ENCODE results near the gene C10orf90. TPM values are rescaled to one million over a fixed set of nuclear protein-coding genes. Genes with fewer than 3 reads are reported as not detected.

Gene C10orf90
- total RNA-seq, 1 experiment from 2014 or later, result 0.59 TPM

- BruUV-seq (replicated peaks), result no TSS peak
- no peak for DNase-seq
- Histone ChIP-seq H2AFZ (no peak overlapping the region), H3K27ac (no peak overlapping the region), H3K9me2 (ENCODE audit: insufficient read depth) (no peaks in the 10 kb centered on the region), H3K36me3 (ENCODE audit: low read depth) (no peaks in the 10 kb centered on the region), H3K9me3 (ENCODE audit: insufficient read depth, low read depth) (no peaks in the 10 kb centered on the region), H3F3A (ENCODE audit: insufficient read depth, low read depth) (no peaks in the 10 kb centered on the region), H3K4me1 (replicated peaks; ENCODE audit: insufficient read depth) (no peaks in the 10 kb centered on the region; the same call in 1 of the 2 replicates), H3K4me3 (no peak overlapping the region), H4K20me1 (ENCODE audit: insufficient read depth) (no peaks in the 10 kb centered on the region), H3K27me3 (ENCODE audit: insufficient read depth, low read depth) (no peaks in the 10 kb centered on the region), H3K4me2 (no peak overlapping the region), H3K79me2 (ENCODE audit: low read depth) (no peaks in the 10 kb centered on the region)
- ChIA-PET CTCF (no interaction called here), POLR2A (ENCODE audit: unreplicated experiment) (no interaction called here)
- intact Hi-C loops (cut with micrococcal nuclease; ENCODE audit: unreplicated experiment), result no loop called here
- TF ChIP-seq EZH2 (IDR thresholded peaks at IDR 0.05; ENCODE audit: low read depth) (no peak), CTCF (conservative IDR thresholded peaks at IDR 0.05) (no peak)
These were observed 73.9 kb downstream of the C10orf90 start for GRCh38 chr10:126596472-126597016.

GRCh38 chr10:126595160-126595559, 75.3 kb downstream of the C10orf90 start:
- H3K4me2 ChIP-seq, result no peak overlapping the region
- CTCF ChIA-PET, result interaction anchor here (0.7 kb wide), 1 partner anchor 9 kb away, joined by 4 read pairs; no protein-coding TSS in a partner anchor
- no peak overlapping the region for H2AFZ ChIP-seq
- intact Hi-C loops (cut with micrococcal nuclease; ENCODE audit: unreplicated experiment), result no loop called here
- no peak overlapping the region for H3K4me3 ChIP-seq
- BruUV-seq (replicated peaks), result no TSS peak
- no peak for DNase-seq
- no peaks in the 10 kb centered on the region for H3K9me2 ChIP-seq (ENCODE audit: insufficient read depth)
- H3F3A ChIP-seq (ENCODE audit: insufficient read depth, low read depth), result no peaks in the 10 kb centered on the region
- no peaks in the 10 kb centered on the region for H3K27me3 ChIP-seq (ENCODE audit: insufficient read depth, low read depth)
- no peaks in the 10 kb centered on the region for H3K9me3 ChIP-seq (ENCODE audit: insufficient read depth, low read depth)
- no peaks in the 10 kb centered on the region; the same call in 1 of the 2 replicates for H3K4me1 ChIP-seq (replicated peaks; ENCODE audit: insufficient read depth)
- no peaks in the 10 kb centered on the region for H4K20me1 ChIP-seq (ENCODE audit: insufficient read depth)
- no peak for TF ChIP-seq CTCF (conservative IDR thresholded peaks at IDR 0.05)
- no peak for TF ChIP-seq EZH2 (IDR thresholded peaks at IDR 0.05; ENCODE audit: low read depth)
- POLR2A ChIA-PET (ENCODE audit: unreplicated experiment), result no interaction called here
- H3K36me3 ChIP-seq (ENCODE audit: low read depth), result no peaks in the 10 kb centered on the region
- H3K27ac ChIP-seq, result no peak overlapping the region
- no peaks in the 10 kb centered on the region for H3K79me2 ChIP-seq (ENCODE audit: low read depth)

- H4K20me1 ChIP-seq (ENCODE audit: insufficient read depth), result no peaks in the 10 kb centered on the region
- no TSS peak for BruUV-seq (replicated peaks)
- H3K9me3 ChIP-seq (ENCODE audit: insufficient read depth, low read depth), result no peaks in the 10 kb centered on the region
- no peak overlapping the region for H3K4me2 ChIP-seq
- H3K4me1 ChIP-seq (replicated peaks; ENCODE audit: insufficient read depth), result no peaks in the 10 kb centered on the region; the same call in 1 of the 2 replicates
- no peak overlapping the region for H3K27ac ChIP-seq
- intact Hi-C loops (cut with micrococcal nuclease; ENCODE audit: unreplicated experiment), result no loop called here
- H3K36me3 ChIP-seq (ENCODE audit: low read depth), result no peaks in the 10 kb centered on the region
- no peaks in the 10 kb centered on the region for H3K79me2 ChIP-seq (ENCODE audit: low read depth)
- no peak for TF ChIP-seq EZH2 (IDR thresholded peaks at IDR 0.05; ENCODE audit: low read depth)
- TF ChIP-seq CTCF (conservative IDR thresholded peaks at IDR 0.05), result no peak
- H3F3A ChIP-seq (ENCODE audit: insufficient read depth, low read depth), result no peaks in the 10 kb centered on the region
- H3K27me3 ChIP-seq (ENCODE audit: insufficient read depth, low read depth), result no peaks in the 10 kb centered on the region
- no peak overlapping the region for H3K4me3 ChIP-seq
- CTCF ChIA-PET, result no interaction called here
- POLR2A ChIA-PET (ENCODE audit: unreplicated experiment), result no interaction called here
- no peak for DNase-seq
- H2AFZ ChIP-seq, result no peak overlapping the region
- H3K9me2 ChIP-seq (ENCODE audit: insufficient read depth), result no peaks in the 10 kb centered on the region
These were observed 76.4 kb downstream of the C10orf90 start for GRCh38 chr10:126593968-126594701.

Measured in PC-9 (cell line).